Fibroblast of skin of right biceps (primary cell): ENCODE measurements around the gene TMEM132D.
"Not testable (repeated sequence)": the region's sequence is repeated elsewhere in the genome, so short reads cannot be mapped to it uniquely, and the experiment has no call there.

Experiments
- DNase-seq: peaks from one replicate; pipeline ENCODE4 v3.0.0-alpha.2; 2013

Gene TMEM132D

DNA sequence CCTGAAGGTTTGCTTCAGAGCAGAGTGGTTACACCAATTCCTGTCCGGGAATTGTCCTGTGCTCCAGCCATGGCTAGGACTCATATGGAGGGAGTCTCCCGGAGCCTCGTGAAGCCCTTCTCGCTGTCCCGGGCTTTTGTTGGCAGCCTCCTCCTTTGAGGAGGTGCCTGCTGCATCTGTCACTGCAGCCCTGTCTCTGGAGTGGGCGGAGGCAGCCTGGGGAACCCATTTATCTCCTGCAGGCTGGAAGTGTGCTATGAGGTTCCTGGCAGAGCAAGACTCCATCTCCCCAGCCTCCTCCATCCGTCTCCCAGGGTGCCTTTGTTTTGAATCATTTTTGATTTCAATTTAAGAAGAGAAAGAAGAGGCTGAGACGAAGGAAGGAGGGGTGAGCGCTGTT lies 695.3 kb downstream of the TMEM132D start:
- DNase-seq: no peak

DNA sequence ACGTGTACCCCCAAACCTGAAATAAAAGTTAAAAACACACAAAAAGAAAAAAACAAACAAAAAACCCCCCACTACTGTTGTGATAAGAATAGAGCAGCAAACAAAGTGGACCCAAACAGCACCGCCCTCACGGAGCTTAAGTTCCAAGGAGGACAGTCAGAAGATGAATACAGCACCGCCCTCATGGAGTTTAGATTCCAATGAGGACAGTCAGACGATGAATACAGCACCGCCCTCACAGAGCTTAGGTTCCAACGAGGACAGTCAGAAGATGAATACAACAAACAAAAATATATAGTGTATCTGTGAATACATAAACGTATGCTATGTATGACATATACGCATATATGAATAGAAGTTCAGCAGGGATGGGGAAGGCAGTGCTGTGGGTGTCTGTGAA lies 696.7 kb downstream of the TMEM132D start:
- no peak for DNase-seq

DNA sequence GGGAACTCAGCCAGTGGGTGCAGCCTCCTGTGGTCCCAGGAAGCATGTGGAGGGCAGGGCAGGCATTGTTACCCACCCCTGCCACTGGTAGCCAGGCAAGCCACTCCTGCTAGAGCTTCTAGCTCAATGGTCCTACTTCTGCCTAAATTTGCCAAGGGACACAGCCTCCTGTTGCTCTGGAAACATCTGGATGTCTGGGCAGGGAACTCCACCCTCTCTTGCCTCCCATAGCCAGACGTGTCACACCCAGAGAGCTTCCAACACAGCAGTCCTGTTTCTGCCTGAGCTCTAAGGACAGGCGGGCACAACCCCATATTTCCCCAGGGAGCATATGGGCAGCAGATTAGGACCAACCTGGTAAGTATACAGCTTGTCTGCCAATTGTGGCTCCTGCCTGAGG lies 700.4 kb downstream of the TMEM132D start:
- no peak for DNase-seq

DNA sequence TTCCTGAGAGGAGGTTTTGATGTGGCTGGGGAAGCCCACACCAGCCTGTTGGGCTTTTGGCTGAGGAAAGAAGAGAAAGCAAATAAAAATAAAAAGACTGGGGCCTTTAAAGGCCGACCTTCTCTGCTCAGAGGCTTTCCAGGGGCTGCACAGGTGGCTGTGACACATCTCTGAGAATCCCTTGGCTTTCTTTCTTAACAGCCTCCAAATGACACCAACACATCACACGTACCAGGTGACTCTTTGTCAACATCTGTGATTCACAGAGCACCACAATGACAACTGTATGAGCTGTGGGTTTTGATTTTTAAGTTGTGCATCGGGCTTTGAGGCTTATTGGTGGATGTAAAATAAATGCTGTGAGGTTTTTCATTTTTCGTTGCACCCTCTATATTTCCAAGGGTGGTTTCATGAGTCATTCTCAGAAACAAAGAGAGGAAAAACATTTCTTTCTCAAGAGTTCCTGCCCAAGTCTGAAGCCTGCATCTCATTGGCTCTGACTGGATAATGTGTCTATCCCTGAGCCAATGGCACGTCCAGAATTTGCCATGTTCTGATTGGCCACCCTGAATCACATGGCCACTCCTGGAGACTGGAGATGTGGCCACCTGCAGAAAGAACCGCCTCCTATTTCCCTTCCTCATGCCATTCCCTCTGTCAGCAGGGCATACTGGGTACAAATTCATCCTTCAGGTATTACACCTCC lies 701.6 kb downstream of the TMEM132D start:
- DNase-seq: no peak

DNA sequence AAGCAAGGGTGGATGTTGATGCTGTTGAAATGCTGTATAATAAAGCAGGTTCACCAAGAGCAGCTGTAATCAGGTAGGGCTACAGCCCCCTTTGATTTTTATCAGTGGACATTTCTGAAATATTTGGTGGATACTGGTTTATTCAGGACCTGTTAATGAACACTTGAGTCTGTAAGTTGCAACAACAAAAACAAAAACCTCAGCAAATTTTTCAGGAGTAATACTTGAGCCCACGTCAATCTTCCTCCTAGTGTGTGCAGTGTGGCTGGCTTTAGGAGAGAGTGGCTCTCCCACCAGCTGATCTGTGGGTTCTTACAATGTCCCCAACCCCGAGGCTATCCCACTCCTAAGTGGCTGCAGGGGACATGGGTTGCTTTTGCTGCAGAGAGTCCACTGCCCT lies 702.8 kb downstream of the TMEM132D start:
- DNase-seq: no peak

DNA sequence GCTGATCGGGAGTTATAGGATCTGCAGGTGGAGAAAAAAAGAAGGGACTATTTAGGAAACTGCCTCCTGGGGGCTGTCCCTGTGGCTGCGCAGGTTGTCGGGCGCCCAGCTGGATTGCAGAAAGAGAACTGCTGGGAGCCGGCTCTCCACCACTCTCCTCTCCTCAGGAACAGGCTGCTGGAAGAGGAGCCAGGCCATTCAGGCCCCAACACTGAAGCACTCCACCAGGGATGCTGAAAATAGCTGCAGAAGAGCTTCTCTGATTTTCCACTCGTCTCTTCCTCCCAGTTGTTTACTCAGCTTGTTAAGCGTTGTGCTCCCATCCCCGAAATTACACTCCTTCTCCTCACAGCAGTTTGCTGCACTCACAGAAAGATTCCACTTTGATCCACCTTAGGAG lies 703.2 kb downstream of the TMEM132D start:
- DNase-seq: no peak

DNA sequence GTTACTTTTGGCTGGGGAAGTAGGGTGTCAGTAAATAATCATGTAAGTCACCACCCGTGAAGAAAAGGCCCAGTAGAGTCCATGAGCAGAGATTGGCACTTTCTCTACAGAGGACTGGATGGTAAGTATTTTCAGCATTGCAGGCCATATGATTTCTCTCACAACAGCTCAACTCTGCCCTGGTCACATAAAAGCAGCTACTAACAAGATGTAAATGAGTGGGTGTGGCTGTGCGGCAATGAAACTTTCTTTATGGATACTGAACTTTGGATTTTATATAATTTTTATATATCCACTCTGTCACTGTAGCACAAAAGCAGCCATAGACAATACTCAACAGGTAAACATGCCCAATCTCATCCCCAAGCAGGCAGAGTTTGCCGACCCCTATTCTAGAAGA lies 706.9 kb downstream of the TMEM132D start:
- DNase-seq: no peak

DNA sequence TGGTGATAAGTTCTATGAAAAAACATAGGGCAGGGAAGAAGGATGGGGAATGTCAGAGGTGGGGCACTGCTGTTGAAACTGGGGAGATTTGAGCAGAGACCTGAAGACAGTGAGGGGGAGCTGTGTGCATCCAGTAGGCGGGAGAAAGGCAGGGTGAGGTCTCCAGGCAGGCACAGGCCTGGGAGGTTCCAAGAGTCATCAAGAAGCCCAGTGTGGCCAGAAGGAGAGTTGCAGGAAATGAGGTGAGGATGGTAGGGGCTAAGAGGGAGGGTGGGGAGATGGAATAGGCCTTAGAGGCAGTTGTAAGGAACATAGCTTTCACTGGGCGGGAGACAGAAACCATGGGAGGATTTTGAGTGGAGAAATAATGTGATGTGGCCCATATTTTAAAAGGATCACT lies 708.7 kb downstream of the TMEM132D start:
- DNase-seq: no peak

DNA sequence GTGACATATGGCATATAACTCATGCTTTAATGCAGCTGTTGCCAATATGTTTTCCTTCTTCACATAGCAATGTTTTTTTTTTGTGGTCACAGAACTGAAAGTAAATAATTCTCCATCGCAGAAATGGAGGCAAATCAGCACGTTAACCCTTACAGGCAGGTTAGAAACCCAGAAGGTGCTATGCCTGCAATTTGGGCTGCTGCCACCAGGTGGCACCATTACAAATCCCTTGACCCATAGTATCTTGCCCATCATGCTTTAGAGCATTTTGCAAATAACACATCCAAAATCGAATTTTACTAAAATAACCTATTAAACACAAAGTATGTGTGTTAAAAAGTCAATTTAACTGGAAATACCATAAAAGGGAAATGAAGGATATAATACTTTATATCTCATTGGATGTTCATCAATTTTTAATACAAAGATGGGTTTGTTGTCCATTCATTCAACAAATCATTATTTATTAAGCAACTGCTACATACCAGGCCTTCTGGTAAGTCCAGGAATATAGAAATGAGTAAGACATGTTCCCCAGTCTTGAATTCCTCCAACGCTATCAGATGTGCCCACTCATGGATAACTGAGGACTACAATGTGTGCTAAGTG lies 710.5 kb downstream of the TMEM132D start:
- peak; percentile 3 for DNase-seq

DNA sequence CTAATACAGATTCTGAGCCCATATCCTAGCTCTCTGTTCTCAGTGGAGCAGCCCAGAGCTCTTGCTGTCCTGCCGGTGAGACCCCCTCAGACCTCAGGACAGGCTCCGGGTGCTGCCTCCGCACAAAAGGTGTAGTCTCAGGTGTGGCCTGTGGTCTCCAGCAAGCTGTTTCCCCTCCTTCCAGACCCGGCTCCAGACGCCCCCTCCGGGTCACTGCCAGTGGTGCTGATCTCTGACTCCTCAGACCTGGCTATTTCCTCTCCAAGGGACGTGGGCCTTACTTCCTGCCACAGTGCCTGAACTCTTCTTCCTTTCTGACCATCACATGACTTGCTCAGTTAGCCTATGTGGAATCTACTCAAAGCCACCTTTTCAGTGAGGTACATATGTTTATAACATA lies 713.0 kb downstream of the TMEM132D start:
- DNase-seq: no peak

DNA sequence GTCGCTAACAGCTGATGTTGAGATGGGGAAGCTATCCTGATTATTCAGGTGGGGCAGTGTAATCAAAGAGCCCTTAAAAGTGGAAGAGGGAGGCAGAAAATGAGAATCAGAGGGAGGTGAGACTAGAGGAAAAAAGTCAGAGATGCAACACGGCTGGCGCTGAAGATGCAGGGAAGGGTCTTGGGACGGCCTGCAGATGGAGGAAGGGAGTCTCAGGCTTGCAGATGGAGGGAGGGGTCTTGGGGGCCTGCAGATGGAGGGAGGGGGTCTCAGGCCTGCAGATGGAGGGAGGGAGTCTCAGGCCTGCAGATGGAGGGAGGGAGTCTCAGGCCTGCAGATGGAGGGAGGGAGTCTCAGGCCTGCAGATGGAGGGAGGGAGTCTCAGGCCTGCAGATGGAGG lies 713.9 kb downstream of the TMEM132D start:
- not testable (repeated sequence) for DNase-seq

DNA sequence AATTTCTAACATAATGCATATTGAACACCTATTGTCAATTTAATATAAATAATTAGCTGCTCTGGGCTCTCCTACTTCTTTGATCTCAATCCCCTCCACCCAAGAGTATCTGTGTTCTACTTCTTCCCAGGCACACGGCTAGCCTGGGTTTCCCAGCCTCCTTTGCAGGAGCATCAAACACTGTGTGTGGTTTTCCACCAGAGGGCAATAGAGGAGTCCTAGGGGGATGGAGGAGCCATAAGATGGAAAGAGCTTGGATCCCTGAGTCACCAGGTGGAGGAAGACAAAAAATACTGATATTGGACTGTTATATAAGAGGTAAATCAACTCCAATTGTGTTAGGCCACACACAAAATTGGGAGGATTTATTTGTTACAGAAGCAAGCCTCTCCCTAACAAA lies 716.9 kb downstream of the TMEM132D start:
- no peak for DNase-seq

DNA sequence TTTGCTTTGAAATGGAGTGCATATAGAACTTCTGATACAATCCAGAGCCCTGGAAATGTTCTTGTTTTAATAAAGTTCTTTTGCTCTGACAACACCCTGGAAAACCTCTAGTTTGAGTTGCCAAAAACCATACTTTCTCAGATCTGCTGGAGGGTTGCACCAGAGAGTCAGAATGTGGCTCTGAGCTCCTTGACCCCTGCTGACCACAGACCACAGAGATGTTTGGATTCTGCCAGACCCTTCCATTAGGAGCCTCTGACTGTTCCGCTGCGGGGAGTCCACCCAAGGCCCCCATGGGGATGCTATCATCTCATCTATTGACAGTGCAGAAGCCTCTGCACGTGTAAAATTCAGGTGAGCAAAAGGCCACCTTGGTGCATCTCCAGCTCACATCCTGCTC lies 718.0 kb downstream of the TMEM132D start:
- DNase-seq: peak; percentile 3

DNA sequence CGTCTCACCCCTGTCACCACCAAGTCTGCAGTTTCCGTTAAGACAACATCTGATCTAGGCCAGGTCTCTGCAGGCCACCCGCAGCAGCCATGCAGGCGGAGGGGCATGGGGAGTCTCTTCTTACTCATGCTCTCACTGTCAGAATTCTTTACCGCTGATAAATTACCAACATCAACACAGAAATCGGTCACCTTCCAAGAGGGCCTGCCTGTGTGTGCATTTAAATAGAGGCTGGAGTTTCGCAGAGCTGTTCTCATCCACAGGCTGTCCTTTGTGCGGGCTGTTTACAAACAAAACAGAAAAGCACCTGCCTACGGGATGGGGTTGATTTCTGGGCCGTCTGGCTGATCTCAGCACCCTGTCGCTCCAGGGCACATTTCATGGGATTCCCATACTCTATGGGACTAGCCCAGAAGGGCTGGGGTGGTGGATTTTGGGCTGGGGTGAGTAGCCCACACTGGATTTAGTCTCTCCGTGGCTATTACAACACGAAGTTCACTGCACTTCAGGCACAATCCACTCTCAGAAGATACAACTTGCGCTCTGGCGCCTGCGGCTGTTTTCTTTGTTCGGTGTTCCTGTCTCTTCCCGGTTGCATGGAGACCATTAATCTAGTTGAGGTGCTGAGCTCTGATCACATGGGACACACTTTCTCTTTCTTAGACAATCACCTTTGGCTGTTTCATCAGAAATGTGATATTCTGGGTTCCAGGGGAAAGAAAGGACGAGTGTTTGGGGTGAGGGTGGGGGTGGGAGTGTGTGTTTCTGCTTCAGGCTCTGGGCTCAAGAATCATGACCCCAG lies 719.5 kb downstream of the TMEM132D start:
- no peak for DNase-seq

DNA sequence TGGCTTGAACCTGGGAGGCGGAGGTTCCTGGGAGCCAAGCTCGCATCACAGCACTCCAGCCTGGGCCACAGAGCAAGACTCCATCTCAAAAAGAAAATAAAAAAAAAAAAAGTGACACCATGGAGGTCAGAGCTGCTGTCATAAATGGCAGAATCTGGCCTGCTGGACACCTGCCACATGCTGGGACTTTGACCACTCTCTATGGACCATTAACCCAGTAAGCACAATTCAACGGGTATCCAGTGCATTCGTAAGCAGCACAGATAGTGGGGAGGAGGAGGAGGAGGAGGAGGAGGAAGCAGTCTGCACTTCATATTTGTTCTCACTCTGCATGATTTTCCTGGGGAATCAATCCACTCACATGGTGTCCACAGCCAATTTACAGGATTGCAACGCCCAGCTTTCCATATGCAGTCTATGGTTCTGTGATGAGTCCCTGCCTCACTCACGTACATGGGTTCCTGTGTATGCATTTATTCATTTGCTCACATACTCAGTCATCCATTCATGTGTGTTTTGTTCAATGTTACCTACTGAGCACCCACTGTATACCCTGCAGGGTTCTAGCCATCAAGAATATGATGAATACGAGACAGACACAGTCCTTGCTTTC lies 723.8 kb downstream of the TMEM132D start:
- DNase-seq: no peak

DNA sequence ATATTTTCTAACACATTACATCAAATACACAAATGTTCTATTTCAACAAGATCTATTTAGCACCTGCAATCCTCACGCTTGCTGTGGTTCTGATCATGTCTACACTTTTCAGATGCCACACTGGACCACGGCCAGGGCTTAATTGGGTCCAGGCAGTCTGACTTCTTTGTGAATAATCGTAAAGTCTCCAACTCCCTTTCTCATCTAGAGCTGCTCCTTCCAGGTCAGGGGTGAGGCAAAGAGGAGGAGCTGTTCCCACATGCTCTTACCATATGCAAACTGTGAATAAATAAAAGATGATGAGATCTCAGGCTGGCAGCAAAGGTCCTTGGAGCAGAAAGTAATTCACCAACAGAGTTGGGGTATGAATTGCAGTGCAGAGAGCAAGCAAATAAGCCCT lies 733.9 kb downstream of the TMEM132D start:
- DNase-seq: no peak

DNA sequence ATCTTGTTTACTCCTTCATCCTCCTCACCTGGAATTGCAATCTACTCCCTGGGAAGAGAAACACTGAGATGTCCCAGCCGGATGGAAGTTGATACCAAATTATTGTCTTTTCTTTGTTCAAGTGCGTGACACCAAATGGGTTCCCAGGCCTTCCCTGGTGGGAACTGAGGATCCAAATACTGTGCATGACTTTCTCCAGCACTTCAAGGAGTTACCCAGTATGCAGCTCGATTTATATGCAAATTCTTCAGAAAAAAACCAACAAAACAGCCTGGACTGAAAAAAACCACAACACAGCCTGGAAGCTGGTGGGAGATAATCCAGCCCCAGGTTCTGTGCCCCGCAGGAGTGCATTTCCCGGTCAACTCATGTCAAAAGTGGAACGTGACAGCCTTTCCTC lies 740.0 kb downstream of the TMEM132D start:
- DNase-seq: no peak

DNA sequence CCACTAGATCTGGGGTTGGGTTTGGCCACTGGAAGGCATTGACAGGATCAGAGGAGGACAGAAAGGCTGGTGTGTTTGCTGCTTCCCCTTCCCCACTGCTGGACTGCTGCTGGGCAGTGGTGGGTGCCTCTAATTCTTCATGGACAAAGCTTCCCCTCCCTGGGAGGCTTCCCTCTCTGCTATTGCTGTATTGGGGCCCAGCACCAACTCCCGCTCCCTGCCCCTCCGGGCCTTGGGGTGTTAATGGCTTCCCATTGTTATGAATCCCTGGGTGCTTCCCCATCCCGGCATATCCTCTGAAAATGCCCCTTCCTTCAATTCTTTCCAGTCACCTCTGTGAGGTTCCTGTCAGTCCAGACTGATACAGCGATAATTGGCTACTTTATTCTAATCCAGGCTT lies 740.4 kb downstream of the TMEM132D start:
- no peak for DNase-seq

DNA sequence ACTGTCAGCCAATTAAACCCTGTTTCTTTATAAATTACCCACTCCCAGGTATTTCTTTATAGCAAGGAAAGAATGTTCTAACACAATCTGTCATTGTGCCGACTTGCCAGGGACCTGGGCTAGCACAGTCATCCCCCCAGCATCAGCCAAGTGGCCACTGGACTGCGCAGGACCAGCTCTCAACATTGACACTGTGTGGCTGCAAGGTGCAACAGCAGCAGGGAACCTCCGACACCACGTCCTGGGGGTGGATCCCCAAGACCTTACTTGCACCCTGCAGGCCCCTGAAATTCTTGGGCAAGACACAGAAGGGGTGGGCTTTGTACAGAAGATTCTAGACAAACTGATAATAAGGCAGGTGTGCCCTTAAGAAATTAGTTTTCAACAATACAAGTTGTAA lies 741.0 kb downstream of the TMEM132D start:
- DNase-seq: no peak

DNA sequence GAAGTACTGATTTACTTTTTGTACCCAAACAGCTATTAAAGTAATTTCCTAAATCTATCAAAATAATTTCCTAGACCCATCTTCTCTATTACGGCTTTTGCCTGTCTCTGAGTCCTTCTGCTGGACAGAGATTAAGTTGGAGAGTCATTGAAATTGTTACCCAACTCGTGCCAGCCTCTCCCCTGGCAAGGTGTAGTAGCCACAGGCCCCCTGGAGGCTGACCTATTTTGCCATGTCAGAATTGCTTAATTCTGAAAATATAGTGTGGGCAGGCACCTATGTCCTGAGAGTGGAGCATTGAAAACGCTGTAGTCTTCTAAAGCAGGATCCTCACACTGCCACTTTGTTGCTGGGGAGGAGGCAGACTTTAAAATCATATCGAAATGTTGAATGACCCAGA lies 742.3 kb downstream of the TMEM132D start:
- DNase-seq: no peak

DNA sequence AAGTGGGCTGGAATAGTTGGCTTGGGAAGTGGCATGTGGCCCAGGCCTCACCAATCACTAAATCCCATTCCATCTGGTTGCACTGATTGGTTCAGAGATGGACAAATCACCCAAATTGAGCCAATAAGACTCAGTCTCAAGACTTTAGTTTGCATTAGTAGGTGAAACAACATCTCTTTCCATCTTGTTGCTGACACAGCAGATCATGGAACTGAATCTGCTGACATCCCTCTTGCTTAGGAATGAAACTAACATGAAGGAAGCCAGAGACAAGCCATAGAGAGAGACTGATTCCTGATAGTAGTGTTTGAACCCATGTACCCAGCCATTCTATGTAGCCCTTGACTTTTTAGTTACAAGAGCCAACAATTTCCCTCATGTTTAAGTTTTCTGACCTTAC lies 743.5 kb downstream of the TMEM132D start:
- DNase-seq: no peak

DNA sequence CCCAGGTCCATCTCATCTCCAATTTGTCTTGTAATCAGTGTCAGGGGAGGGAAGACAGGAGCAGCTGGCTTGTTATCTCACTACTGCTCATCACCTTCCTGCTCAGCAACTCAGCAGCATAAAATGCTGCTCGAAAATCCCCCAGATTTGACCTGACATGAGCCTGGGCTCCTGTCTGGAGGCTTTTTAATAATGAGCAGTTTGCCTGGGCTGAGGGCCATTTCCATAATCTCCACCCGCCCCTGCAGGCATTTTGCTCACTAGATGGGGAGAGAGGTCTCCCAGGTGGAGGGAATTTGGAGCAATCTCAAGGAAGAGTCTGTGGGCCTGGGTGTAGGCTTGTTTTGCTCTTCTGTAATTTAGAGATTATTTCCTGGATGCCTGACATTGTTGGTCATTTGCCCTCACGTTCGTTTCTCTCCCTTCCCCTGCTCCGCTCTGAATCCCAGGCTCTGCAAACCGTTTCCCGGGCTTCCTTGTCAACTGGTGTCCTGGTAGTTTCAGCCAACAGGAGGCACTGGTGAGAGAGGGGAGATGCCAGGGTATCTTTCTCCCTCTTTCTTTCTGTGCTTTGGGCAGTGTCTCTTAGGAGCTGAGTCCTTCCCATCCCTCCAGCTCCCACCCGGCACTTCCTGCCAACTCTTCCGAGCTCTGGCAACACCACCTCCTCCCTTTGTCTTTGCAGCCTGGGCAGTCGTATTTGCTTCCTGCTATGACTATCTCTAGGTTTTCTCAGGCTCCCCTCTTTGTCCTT lies 751.3 kb downstream of the TMEM132D start:
- no peak for DNase-seq

DNA sequence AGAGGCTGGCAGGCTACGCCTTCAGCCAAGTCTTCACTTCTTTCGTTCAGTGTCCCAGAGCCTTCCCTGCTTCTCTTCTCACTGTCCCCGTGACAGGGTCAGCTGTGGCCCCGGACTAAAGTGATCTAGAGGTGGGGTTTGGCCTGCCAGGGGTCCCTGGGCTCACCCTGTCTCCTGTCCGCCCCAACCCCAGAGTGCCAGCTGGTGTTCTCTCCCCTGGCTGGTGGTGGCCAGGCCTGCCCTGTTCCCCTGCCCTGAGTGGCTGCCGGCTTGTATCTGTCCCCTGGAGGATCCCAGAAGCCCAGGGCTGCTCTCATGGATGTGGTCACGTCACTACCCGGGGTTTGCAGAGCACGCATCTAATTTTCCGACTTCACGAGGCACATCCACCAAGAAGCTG lies 753.1 kb downstream of the TMEM132D start:
- DNase-seq: no peak
